Osteoblast (primary cell): ENCODE data around the gene EPHA6. TPM values are rescaled to one million over a fixed set of nuclear protein-coding genes. Genes with fewer than 3 reads are reported as not detected.

Source experiments
- DNase-seq: peaks from one replicate; pipeline ENCODE4 v3.0.0; 2011; ENCODE audit warnings: low spot score, mixed read lengths; ENCODE audit not compliant: insufficient read length; ENCODE audit errors: missing footprints
- H2AFZ ChIP-seq: 2 replicates; pipeline ENCODE4 v1.6.0; 2011; ENCODE audit warnings: mild to moderate bottlenecking, low read length
- H3K27ac ChIP-seq: 2 replicates; pipeline ENCODE4 v1.5.1; 2011; ENCODE audit warnings: mild to moderate bottlenecking, low read depth, low read length, moderate library complexity
- H3K27me3 ChIP-seq: 2 replicates; pipeline ENCODE4 v1.6.0; 2012; ENCODE audit warnings: mild to moderate bottlenecking, control low read depth, inconsistent platforms, low read length, moderate library complexity; ENCODE audit not compliant: insufficient read depth
- H3K36me3 ChIP-seq: 2 replicates; pipeline ENCODE4 v1.5.1; 2011; ENCODE audit warnings: mild to moderate bottlenecking, low read length, control low read depth, moderate library complexity; ENCODE audit not compliant: insufficient read depth
- H3K4me1 ChIP-seq: 2 replicates; pipeline ENCODE4 v1.5.1; 2011; ENCODE audit warnings: mild to moderate bottlenecking, low read length, control low read depth, moderate library complexity; ENCODE audit not compliant: insufficient read depth
- H3K4me2 ChIP-seq: 2 replicates; pipeline ENCODE4 v1.6.0; 2011; ENCODE audit warnings: mild to moderate bottlenecking, low read length; ENCODE audit not compliant: insufficient read depth
- H3K4me3 ChIP-seq: fragments of 200-600 bp; sonication (generic); 3 replicates; pipeline ENCODE4 v1.5.1; 2012; ENCODE audit warnings: mild to moderate bottlenecking, low read length, inconsistent platforms; ENCODE audit not compliant: insufficient read depth
- H3K79me2 ChIP-seq: 2 replicates; pipeline ENCODE4 v1.6.0; 2012; ENCODE audit warnings: mild to moderate bottlenecking, low read length, control low read depth, inconsistent platforms; ENCODE audit not compliant: insufficient read depth
- H3K9me3 ChIP-seq: 2 replicates; pipeline ENCODE4 v1.5.1; 2011; ENCODE audit warnings: low read depth, low read length, control low read depth
- H4K20me1 ChIP-seq: 2 replicates; pipeline ENCODE4 v1.6.0; 2012; ENCODE audit warnings: mild to moderate bottlenecking, low read length, control low read depth; ENCODE audit not compliant: insufficient read depth
- total RNA-seq: library from RNA; depleted of rRNA; stranded (reverse); fragments of >200 nt; gene quantifications from 2 replicates; pipeline ENCODE4 v1.2.3, GENCODE V29; 2012
- TF ChIP-seq, protein P1 (sequence below): IDR thresholded peaks from 2 replicates; pipeline ENCODE4 v1.5.1; 2011; ENCODE audit warnings: mild to moderate bottlenecking, low read depth, low read length, moderate library complexity; ENCODE audit errors: extremely low read depth

Gene EPHA6
- total RNA-seq, 1 donor = not detected

DNA sequence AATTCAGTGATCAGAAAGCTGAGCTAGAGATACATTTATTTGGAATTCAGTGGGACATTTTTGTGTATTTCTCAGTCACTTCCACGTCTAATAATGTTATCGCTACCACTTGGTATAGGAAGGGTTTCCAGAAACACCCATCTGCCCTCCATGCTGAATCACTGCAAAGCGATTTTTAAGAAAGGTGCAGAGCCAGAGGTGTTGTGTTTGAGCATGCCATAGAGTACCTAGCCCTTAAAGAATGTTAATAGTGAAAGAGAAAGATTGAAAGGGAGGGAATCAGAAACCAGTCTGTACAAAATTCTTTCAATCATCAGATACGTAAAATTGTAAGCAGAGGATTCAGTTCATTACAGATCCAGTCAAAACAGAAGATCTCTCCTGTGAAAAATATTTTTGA is 870.1 kb downstream of the EPHA6 start:
- no peaks in the 10 kb centered on the region for H3K79me2 ChIP-seq
- no peaks in the 10 kb centered on the region for H3K9me3 ChIP-seq
- H3K27me3 ChIP-seq = no peaks in the 10 kb centered on the region
- H3K36me3 ChIP-seq = no peaks in the 10 kb centered on the region
- no peak overlapping the region for H3K27ac ChIP-seq
- no peaks in the 10 kb centered on the region for H4K20me1 ChIP-seq
- no peaks in the 10 kb centered on the region for H3K4me1 ChIP-seq
- no peak overlapping the region for H2AFZ ChIP-seq
- H3K4me2 ChIP-seq = no peak overlapping the region
- TF ChIP-seq, protein P1, sequence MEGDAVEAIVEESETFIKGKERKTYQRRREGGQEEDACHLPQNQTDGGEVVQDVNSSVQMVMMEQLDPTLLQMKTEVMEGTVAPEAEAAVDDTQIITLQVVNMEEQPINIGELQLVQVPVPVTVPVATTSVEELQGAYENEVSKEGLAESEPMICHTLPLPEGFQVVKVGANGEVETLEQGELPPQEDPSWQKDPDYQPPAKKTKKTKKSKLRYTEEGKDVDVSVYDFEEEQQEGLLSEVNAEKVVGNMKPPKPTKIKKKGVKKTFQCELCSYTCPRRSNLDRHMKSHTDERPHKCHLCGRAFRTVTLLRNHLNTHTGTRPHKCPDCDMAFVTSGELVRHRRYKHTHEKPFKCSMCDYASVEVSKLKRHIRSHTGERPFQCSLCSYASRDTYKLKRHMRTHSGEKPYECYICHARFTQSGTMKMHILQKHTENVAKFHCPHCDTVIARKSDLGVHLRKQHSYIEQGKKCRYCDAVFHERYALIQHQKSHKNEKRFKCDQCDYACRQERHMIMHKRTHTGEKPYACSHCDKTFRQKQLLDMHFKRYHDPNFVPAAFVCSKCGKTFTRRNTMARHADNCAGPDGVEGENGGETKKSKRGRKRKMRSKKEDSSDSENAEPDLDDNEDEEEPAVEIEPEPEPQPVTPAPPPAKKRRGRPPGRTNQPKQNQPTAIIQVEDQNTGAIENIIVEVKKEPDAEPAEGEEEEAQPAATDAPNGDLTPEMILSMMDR = no peak
- no peak overlapping the region for H3K4me3 ChIP-seq
- no peak for DNase-seq

DNA sequence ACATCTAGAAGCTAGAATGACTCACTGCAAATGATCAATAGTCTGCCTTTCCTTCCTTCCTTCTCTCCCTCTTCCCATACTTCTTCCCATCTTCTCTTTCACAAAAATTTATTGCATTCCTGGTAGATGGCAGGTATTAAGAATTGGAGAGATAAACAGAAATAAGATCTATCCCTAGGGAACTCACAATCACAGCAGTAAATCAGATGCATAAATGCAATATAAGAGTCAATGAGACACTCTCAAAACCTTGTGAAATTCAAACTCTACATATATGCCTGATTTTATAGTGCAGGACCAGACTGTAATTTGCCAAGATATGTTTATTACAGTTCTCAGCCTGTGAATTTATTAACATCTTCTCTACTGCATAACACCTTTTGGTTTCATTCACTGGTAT is 871.9 kb downstream of the EPHA6 start:
- Histone ChIP-seq H3K4me2 (no peak overlapping the region), H3K4me3 (no peak overlapping the region), H4K20me1 (no peaks in the 10 kb centered on the region), H3K27ac (no peak overlapping the region), H3K9me3 (no peaks in the 10 kb centered on the region), H3K4me1 (no peaks in the 10 kb centered on the region), H2AFZ (no peak overlapping the region), H3K36me3 (no peaks in the 10 kb centered on the region), H3K27me3 (no peaks in the 10 kb centered on the region), H3K79me2 (no peaks in the 10 kb centered on the region)
- TF ChIP-seq, protein P1 = no peak
- DNase-seq = no peak

DNA sequence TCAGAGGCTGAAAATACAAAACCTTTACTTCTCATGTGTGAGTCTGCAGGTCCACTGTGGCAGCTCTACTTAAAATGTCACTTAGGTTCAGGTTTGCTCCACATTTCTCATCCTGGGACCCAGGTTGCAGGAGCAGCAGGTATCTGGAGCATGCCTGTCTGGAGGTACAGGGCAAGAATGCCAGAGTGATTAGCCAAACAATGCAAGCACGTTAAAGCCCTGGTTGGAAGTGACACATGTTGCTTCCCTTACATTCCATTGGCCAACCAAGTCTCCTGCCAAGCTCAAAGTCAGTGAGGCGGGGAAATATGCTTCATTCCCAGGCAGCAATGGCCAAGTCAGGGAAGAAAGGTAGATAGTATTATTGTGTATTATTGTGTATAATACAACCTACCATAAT is 873.3 kb downstream of the EPHA6 start:
- no peak for DNase-seq
- no peak overlapping the region for H2AFZ ChIP-seq
- no peak overlapping the region for H3K4me3 ChIP-seq
- H3K27me3 ChIP-seq = no peaks in the 10 kb centered on the region
- H3K36me3 ChIP-seq = no peaks in the 10 kb centered on the region
- H3K4me2 ChIP-seq = no peak overlapping the region
- no peaks in the 10 kb centered on the region for H4K20me1 ChIP-seq
- no peaks in the 10 kb centered on the region for H3K9me3 ChIP-seq
- H3K79me2 ChIP-seq = no peaks in the 10 kb centered on the region
- TF ChIP-seq, protein P1 = no peak
- no peak overlapping the region for H3K27ac ChIP-seq
- no peaks in the 10 kb centered on the region for H3K4me1 ChIP-seq

DNA sequence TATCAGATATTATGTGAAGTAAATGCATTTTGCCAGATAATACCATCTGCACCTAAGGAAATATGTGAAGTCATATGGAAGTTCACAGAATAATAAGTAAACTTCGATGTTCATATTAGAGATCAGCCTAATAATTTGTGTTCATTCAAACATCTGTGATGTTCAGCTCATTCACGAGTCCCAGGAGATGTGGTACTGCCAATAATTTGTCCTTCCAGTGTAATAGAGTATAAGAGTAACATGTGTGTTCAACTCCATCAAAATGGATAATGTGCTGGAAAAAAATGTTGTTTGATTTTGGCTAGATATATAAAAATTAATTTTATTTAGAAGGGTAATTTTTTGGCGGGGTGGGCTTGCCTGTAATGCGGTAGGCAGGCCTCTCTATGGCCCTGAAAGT is 874.7 kb downstream of the EPHA6 start:
- H3K27me3 ChIP-seq = no peaks in the 10 kb centered on the region
- H3K79me2 ChIP-seq = no peaks in the 10 kb centered on the region
- no peak overlapping the region for H3K4me2 ChIP-seq
- TF ChIP-seq, protein P1 = no peak
- no peaks in the 10 kb centered on the region for H4K20me1 ChIP-seq
- no peaks in the 10 kb centered on the region for H3K4me1 ChIP-seq
- H3K4me3 ChIP-seq = no peak overlapping the region
- no peak overlapping the region for H3K27ac ChIP-seq
- H3K36me3 ChIP-seq = no peaks in the 10 kb centered on the region
- no peak for DNase-seq
- no peak overlapping the region for H2AFZ ChIP-seq
- H3K9me3 ChIP-seq = no peaks in the 10 kb centered on the region
